Neuron (in vitro differentiated cells): ENCODE results near the gene TFF3.

Experiments used
- H2AFZ ChIP-seq: one replicate; pipeline ENCODE4 v1.6.1; 2013; ENCODE audit warnings: low read depth, mild to moderate bottlenecking, inconsistent platforms, low read length, moderate library complexity
- H3K27me3 ChIP-seq: one replicate; pipeline ENCODE4 v1.6.1; 2013; ENCODE audit warnings: low read length; ENCODE audit not compliant: insufficient read depth
- H3K36me3 ChIP-seq: one replicate; pipeline ENCODE4 v1.6.1; 2013; ENCODE audit warnings: low read length; ENCODE audit not compliant: insufficient read depth
- H3K4me1 ChIP-seq: one replicate; pipeline ENCODE4 v1.6.1; 2013; ENCODE audit warnings: low read length; ENCODE audit not compliant: insufficient read depth
- H3K4me3 ChIP-seq: 2 replicates; pipeline ENCODE4 v1.5.1; 2013; ENCODE audit warnings: mild to moderate bottlenecking, low read length, moderate library complexity
- H3K9me3 ChIP-seq: one replicate; pipeline ENCODE4 v1.6.1; 2013; ENCODE audit warnings: low read length

TFF3 gene

DNA sequence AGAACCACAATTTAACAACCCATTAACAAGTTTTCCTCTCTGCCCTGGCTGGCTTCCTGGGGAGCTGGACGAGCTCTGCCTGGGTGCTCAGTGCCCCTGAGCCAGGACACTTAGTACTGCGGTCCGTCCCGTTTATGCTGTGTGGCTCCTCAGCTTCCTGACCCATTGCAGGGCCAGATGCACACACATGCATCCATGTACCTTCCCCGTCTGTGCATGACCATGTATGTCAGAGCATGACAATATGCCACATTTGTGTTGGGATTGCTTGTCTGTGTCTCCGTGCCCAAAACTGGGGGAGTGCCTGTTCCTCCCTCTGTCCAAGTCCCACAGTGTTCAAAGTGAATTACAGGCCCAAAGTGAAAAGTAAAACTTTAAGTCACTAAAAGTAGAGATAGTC, 9.7 kb upstream of the TFF3 start:
- no peaks in the 10 kb centered on the region for H3K36me3 ChIP-seq
- no peaks in the 10 kb centered on the region for H3K9me3 ChIP-seq
- no peaks in the 10 kb centered on the region for H3K27me3 ChIP-seq
- no peak overlapping the region for H2AFZ ChIP-seq
- H3K4me3 ChIP-seq = no peak overlapping the region
- no peaks in the 10 kb centered on the region for H3K4me1 ChIP-seq

DNA sequence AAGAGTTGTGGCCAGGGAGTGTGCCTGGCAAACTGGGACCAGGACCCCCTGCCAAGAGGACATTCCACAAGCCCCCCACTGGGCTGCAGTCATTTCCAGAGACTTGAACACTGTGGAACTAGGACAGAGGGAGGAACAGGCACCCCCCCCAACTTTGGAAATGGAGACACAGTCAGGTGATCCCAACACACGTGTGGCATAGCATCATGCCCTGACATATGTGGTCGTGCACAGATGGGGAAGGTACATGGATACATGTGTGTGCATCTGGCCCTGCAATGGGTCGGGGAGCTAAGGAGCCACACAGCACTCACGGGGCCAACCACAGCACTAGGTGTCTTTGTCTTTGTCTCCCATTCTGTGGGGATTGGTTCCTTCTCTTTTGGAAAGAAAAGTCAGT, 6.6 kb upstream of the TFF3 start:
- no peaks in the 10 kb centered on the region for H3K9me3 ChIP-seq
- H3K36me3 ChIP-seq = no peaks in the 10 kb centered on the region
- no peaks in the 10 kb centered on the region for H3K27me3 ChIP-seq
- no peak overlapping the region for H2AFZ ChIP-seq
- H3K4me1 ChIP-seq = no peaks in the 10 kb centered on the region
- H3K4me3 ChIP-seq = no peak overlapping the region

DNA sequence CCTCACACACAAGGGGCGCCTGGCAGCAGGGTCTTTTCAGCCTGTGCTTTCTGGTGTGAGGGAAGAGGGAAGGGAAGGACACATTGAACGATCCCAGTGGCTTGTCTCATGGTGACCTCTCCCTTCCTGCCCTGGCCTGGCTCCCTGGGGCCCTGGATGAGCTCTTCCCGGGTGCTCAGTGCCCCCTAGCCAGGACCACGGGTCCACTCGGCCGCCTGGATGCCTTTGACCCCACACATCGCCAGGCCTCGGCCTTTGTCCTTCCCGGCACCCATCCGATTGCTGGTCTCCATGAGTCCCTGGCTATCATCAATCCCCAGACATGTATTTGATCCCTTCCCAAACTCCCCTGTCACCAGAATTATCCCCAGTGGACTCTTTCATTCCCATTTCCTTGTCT, 6.0 kb upstream of the TFF3 start:
- no peaks in the 10 kb centered on the region for H3K36me3 ChIP-seq
- H3K27me3 ChIP-seq = no peaks in the 10 kb centered on the region
- no peaks in the 10 kb centered on the region for H3K9me3 ChIP-seq
- H3K4me3 ChIP-seq = no peak overlapping the region
- no peaks in the 10 kb centered on the region for H3K4me1 ChIP-seq
- H2AFZ ChIP-seq = no peak overlapping the region

DNA sequence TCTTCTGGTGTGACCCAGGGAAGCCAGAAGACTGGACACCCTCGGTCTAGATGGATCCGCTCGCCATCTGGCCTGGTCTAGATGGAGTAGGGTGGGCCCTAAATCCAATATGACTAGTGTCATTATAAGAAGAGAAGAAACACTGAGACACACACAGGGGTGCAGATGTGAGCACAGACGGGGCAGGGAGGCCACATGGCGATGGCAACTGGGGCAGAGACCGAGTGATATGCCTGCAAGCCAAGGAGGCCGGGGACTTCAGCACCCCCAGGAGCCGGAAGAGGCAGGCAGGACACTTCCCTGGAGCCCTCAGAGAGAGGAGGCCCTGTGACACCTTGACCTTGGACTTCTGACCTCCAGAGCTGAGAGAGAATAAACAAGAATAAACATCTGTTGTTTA, 5.6 kb upstream of the TFF3 start:
- Histone ChIP-seq H3K27me3 (no peaks in the 10 kb centered on the region), H2AFZ (no peak overlapping the region), H3K9me3 (no peaks in the 10 kb centered on the region), H3K4me1 (no peaks in the 10 kb centered on the region), H3K36me3 (no peaks in the 10 kb centered on the region), H3K4me3 (no peak overlapping the region)

DNA sequence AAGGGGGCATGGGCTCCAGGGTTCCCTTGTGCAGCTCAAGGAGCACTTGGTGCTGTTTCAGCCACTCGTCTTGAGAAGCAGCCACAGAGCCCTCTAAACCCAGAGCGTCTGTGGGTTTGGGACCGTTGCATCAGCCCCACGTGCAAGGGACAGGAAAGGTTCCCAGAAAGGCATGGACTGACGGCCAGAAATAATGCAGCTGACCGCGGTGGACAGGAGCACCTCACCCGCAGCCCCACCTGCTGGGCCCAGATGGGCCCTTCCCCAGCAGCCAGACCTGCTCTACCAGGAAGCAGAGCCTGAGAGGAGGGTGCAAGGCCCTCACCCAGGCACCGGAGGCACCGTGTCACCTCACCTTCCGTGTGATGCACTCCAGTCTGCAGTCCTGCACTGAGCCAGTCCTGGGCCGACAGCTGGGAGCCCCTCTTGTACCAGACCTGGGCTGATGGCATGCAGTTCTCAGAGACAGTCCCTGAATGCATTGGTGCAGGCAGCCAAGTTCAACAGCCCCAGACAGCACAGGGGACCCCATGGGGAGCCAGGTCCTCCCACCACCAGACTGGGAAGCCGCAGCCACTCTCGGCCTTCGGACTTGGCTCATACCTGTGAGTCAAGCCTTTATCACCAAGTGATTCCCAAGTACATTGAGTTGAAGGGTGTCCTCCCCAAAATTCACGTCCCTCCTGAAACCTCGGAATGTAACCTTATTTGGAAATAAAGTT, 4.8 kb upstream of the TFF3 start:
- Histone ChIP-seq H3K36me3 (no peaks in the 10 kb centered on the region), H2AFZ (no peak overlapping the region), H3K9me3 (no peaks in the 10 kb centered on the region), H3K4me3 (no peak overlapping the region), H3K4me1 (no peaks in the 10 kb centered on the region), H3K27me3 (no peaks in the 10 kb centered on the region)

DNA sequence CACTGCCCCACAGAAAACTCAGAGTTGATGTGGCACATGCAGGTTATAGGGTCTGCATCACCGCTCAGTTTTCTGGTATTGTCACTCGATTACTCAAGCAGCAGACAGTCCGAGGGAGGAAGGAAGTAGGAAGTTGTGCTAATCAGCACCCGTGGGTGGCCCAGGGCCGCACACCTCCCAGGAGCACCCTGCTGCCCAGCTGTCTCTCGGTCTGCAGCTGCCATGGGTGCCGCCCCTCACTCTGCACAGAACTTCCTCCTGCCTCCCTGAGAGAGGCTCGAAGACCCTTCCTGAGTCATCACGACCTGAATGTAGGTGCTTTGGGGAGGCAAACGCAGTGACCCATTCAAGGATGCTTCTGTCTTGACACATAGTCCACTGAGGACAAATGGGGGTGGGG, 4.2 kb upstream of the TFF3 start:
- Histone ChIP-seq H3K36me3 (no peaks in the 10 kb centered on the region), H3K27me3 (no peaks in the 10 kb centered on the region), H3K4me1 (no peaks in the 10 kb centered on the region), H3K9me3 (no peaks in the 10 kb centered on the region), H3K4me3 (no peak overlapping the region), H2AFZ (no peak overlapping the region)

DNA sequence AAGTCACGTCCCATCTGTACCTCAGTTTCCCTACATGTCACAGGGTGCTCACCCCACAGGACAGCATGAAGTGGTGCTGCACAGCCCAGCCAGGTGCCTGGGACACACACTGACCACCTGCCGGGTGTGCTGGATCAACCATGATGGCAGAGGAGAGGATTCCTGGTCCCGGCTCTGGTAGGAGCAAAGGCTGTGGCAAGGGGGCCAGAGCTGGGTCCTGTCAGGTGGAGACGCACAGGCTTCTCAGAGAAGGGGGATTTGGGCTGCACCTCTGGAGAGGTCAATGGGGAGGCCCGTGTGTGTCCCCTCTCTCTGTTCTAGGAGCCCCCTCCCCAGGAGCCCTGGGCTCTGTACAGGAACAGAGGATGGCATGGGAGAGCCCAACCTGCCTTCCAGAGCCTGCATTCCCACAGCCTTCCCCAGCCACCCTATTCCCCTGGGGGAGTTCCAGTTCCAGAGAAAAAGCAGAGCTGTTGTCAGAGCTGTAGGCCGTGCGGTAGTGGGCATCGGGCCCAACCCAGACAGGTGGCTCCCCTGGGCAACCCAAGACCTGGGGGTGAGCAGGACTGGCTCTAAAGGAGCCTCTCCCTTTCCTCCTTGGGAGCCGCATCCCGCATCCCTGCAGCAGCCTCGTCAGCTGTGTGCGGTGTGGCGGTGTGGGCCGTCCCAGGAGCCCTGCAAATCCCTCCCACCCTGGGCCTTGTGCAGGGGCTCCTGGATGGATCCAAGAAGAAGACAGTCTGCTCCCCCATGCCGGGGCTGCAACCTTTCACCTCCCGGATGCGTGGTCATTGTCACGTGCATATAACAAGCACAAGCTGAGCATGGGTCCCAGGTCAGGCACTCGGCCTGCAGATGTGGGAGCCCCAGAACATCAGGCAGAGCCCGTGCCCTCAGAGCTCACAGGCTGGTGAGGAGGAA, 2.9 kb upstream of the TFF3 start:
- no peaks in the 10 kb centered on the region for H3K9me3 ChIP-seq
- H3K4me3 ChIP-seq = no peak overlapping the region
- no peaks in the 10 kb centered on the region for H3K36me3 ChIP-seq
- no peak overlapping the region for H2AFZ ChIP-seq
- no peaks in the 10 kb centered on the region for H3K4me1 ChIP-seq
- H3K27me3 ChIP-seq = peaks cover 12% of the 10 kb centered on the region

DNA sequence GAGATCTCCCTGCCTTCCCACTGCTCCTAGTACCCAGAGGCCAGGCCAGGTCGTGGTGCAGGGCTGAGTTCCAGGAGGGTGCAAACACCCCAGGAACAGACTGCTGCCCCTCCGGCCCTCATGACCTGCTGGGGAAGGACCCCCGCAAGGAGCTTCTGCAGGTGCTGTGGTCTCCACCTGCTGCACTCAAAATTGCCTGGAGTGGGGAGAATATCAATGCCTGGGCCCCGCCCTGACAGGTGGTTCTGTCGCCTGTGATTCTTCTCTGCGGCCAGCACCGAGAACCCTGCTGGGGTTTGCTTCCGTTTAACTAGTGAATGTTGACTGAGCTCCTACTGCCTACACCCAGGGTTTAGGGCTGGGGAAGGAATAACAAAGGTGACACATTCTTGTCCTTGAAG, 2.1 kb upstream of the TFF3 start:
- Histone ChIP-seq H2AFZ (no peak overlapping the region), H3K9me3 (no peaks in the 10 kb centered on the region), H3K27me3 (peaks cover 19% of the 10 kb centered on the region), H3K36me3 (no peaks in the 10 kb centered on the region), H3K4me3 (no peak overlapping the region), H3K4me1 (no peaks in the 10 kb centered on the region)

DNA sequence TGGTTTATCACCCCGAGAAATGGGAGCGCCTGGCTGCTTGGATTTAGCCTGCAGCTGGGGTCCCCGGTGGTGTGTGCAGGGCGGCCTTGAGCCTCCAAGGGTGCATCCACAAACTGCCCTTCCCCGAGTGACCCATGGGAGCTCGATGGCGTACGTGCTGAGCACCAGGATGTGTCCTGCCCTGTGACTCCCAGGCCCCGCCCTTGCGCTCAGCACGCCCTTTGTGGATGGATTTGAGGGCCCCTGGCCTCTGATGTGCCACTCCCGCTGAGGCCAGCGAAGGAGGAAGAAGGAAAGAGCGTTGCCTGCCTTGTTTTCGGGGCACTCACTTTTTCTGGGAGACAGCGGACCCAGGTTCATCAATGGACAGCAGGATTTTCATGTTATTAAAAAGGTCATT, 1.7 kb upstream of the TFF3 start:
- H3K27me3 ChIP-seq = peaks cover 24% of the 10 kb centered on the region

DNA sequence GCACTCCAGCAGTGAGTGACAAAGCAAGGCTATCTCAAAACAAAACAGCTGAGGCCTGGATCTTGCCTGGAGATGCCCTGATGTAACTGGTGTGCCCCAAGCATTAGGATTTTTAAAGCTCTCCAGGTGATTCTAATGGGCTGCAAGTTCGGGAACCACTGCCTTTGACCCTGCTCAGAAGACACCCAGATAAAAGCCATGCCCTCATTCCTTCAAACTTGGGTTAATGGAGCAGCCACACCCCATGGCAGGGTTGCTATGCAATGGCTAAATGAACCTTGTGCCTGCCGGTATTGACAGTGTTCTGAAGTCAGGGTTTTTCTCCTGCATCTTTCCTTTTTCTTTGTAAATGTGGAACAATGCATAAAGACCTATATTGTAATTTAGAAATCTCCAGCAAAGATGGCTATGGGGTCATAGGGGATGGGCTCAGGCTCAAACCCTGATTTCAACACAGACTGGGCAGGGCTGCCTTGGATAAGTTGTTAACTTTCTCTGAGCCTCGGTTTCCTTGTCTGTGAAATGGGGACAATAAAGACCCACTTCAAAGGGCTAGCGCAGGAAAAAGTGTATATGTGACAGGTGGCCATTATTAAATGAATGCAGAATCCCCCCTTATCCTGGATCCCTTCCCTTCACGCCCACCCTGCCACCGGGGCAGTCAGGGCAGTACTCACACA, 453 bp downstream of the TFF3 start:
- Histone ChIP-seq H3K4me3 (no peak overlapping the region), H3K27me3 (peaks cover 32% of the 10 kb centered on the region), H3K36me3 (no peaks in the 10 kb centered on the region), H3K4me1 (no peaks in the 10 kb centered on the region), H2AFZ (no peak overlapping the region), H3K9me3 (no peaks in the 10 kb centered on the region)

More for the DNA sequence above, 1.7 kb upstream of the TFF3 start:
- Histone ChIP-seq H3K4me1 (no peaks in the 10 kb centered on the region), H3K9me3 (no peaks in the 10 kb centered on the region), H3K36me3 (no peaks in the 10 kb centered on the region), H3K4me3 (no peak overlapping the region), H2AFZ (no peak overlapping the region)

DNA sequence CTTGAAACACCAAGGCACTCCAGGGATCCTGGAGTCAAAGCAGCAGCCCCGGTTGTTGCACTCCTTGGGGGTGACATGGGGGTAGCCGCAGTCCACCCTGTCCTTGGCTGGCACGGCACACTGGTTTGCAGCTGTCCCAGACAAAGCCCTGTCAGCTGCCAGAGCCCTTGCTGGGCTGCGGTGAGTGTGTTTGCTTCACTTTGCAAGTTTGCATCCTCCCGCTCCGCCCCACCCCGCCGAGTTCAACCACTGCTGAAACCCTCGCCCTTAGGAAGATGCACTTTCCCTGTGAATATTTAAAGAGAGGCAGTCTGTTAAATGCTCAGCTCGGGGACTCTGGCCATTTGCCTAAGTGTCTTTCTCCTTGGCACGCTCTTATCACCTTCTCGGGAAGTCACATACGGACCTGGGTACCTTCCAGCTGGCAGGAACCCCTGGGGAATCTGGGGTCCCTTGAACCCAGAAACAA, 1.7 kb downstream of the TFF3 start:
- no peaks in the 10 kb centered on the region for H3K9me3 ChIP-seq
- no peaks in the 10 kb centered on the region for H3K36me3 ChIP-seq
- H3K4me1 ChIP-seq = no peaks in the 10 kb centered on the region
- no peak overlapping the region for H3K4me3 ChIP-seq
- H2AFZ ChIP-seq = no peak overlapping the region
- peaks cover 32% of the 10 kb centered on the region for H3K27me3 ChIP-seq

DNA sequence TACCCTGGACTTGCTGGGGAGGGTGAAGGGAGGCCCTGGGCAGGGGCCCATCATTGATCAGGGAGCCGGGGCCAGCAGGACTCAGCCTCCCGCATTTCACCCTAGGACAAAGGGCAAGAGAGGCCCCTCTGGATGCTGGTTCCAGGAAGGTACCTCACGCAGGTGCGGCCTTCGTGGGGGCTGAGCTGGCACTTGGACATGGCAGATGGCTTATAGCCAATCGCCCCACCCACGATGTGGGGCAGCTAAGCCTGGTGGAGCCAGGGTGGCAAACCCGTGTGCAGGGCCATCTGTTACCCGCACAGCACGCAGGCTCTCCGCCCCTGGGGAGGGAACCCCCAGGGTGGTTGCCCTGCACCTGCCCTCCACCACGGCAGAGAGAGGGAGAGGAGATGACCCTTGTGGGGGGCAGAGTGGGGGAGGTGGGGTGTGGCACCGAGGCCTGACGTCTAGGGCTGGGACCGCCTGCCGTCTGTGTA, 2.5 kb downstream of the TFF3 start:
- peaks cover 32% of the 10 kb centered on the region for H3K27me3 ChIP-seq

More for the DNA sequence above, 2.5 kb downstream of the TFF3 start:
- no peaks in the 10 kb centered on the region for H3K9me3 ChIP-seq
- H3K36me3 ChIP-seq = no peaks in the 10 kb centered on the region
- no peak overlapping the region for H2AFZ ChIP-seq
- no peak overlapping the region for H3K4me3 ChIP-seq
- H3K4me1 ChIP-seq = no peaks in the 10 kb centered on the region
